Renal pelvis (tissue), 12 donors: ENCODE measurements around the gene POGLUT2. TPM values are rescaled to one million over a fixed set of nuclear protein-coding genes. Genes with fewer than 3 reads are reported as not detected.

ENCODE experiments used
- DNase-seq: peaks from one replicate; pipeline ENCODE4 v3.0.0-alpha.2; 2013
- long read RNA-seq, 16 experiments: transcript quantifications; one replicate each; lab custom pipeline, GENCODE V29; 2026
- polyA plus RNA-seq, 3 donors: library from polyadenylated mRNA; unstranded; fragments of 120-200 nt; gene quantifications; one replicate each; pipeline ENCODE4 v1.2.1, GENCODE V29; 2013; ENCODE audit not compliant: insufficient read length in 3 of 3

POGLUT2 gene
- polyA plus RNA-seq, result 10 to 100 TPM; 46.4 to 48.3 (median 47.6) TPM
- long read RNA-seq, donor 1, transcript KDELC1-201 (10 exons, 2,060 nt), result major isoform, 7 of 7 reads
- long read RNA-seq, donor 1, partial matches to known transcripts, result 0 of 7 reads
- long read RNA-seq, donor 1, other reads (novel, unspliced or antisense), result 0 of 7 reads
- long read RNA-seq, donor 2, transcript KDELC1-201 (10 exons, 2,060 nt), result major isoform, 15 of 15 reads
- long read RNA-seq, donor 2, partial matches to known transcripts, result 0 of 15 reads
- long read RNA-seq, donor 2, other reads (novel, unspliced or antisense), result 0 of 15 reads
- long read RNA-seq, donor 3, transcript KDELC1-201 (10 exons, 2,060 nt), result major isoform, 7 of 7 reads
- long read RNA-seq, donor 3, partial matches to known transcripts, result 0 of 7 reads
- long read RNA-seq, donor 3, other reads (novel, unspliced or antisense), result 0 of 7 reads
- long read RNA-seq, donor 4, transcript KDELC1-201 (10 exons, 2,060 nt), result major isoform, 9 of 9 reads
- long read RNA-seq, donor 4, partial matches to known transcripts, result 0 of 9 reads
- long read RNA-seq, donor 4, other reads (novel, unspliced or antisense), result 0 of 9 reads
- long read RNA-seq, donor 5, transcript KDELC1-201 (10 exons, 2,060 nt), result major isoform, 7 of 7 reads
- long read RNA-seq, donor 5, partial matches to known transcripts, result 0 of 7 reads
- long read RNA-seq, donor 5, other reads (novel, unspliced or antisense), result 0 of 7 reads
- long read RNA-seq, donor 6, partial matches to known transcripts, result 0 of 3 reads
- long read RNA-seq, donor 6, other reads (novel, unspliced or antisense), result 0 of 3 reads
- long read RNA-seq, donor 7, transcript KDELC1-201 (10 exons, 2,060 nt), result major isoform, 8 of 13 reads
- long read RNA-seq, donor 7, partial matches to known transcripts, result 5 of 13 reads
- long read RNA-seq, donor 7, other reads (novel, unspliced or antisense), result 0 of 13 reads
- long read RNA-seq, donor 8, partial matches to known transcripts, result 0 of 3 reads
- long read RNA-seq, donor 8, other reads (novel, unspliced or antisense), result 0 of 3 reads
- long read RNA-seq, donor 9, transcript KDELC1-201 (10 exons, 2,060 nt), result major isoform, 15 of 15 reads
- long read RNA-seq, donor 9, partial matches to known transcripts, result 0 of 15 reads
- long read RNA-seq, donor 9, other reads (novel, unspliced or antisense), result 0 of 15 reads
- long read RNA-seq, donor 10, transcript KDELC1-201 (10 exons, 2,060 nt), result major isoform, 6 of 6 reads
- long read RNA-seq, donor 10, partial matches to known transcripts, result 0 of 6 reads
- long read RNA-seq, donor 10, other reads (novel, unspliced or antisense), result 0 of 6 reads
- long read RNA-seq, donor 11, transcript KDELC1-201 (10 exons, 2,060 nt), result major isoform, 7 of 13 reads
- long read RNA-seq, donor 11, partial matches to known transcripts, result 6 of 13 reads
- long read RNA-seq, donor 11, other reads (novel, unspliced or antisense), result 0 of 13 reads
- long read RNA-seq, donor 12, transcript KDELC1-201 (10 exons, 2,060 nt), result major isoform, 16 of 21 reads
- long read RNA-seq, donor 12, partial matches to known transcripts, result 5 of 21 reads
- long read RNA-seq, donor 12, other reads (novel, unspliced or antisense), result 0 of 21 reads
- long read RNA-seq, donor 13, transcript KDELC1-201 (10 exons, 2,060 nt), result major isoform, 6 of 6 reads
- long read RNA-seq, donor 13, partial matches to known transcripts, result 0 of 6 reads
- long read RNA-seq, donor 13, other reads (novel, unspliced or antisense), result 0 of 6 reads
- long read RNA-seq, donor 14, result 0 reads
- long read RNA-seq, donor 15, result 0 reads
- long read RNA-seq, donor 16, transcript KDELC1-201 (10 exons, 2,060 nt), result major isoform, 15 of 15 reads
- long read RNA-seq, donor 16, partial matches to known transcripts, result 0 of 15 reads
- long read RNA-seq, donor 16, other reads (novel, unspliced or antisense), result 0 of 15 reads

GRCh38 chr13:102798581-102799425 is at the start of gene POGLUT2, which contains the start of gene BIVM:
Gene POGLUT2 (minus strand): TSS chr13:102798976. CDS start chr13:102798670, 306 bp downstream.
Gene BIVM (plus strand): TSS chr13:102799119. CDS start chr13:102807268, 8,149 bp downstream.
- DNase-seq, result peak; percentile 92

DNA sequence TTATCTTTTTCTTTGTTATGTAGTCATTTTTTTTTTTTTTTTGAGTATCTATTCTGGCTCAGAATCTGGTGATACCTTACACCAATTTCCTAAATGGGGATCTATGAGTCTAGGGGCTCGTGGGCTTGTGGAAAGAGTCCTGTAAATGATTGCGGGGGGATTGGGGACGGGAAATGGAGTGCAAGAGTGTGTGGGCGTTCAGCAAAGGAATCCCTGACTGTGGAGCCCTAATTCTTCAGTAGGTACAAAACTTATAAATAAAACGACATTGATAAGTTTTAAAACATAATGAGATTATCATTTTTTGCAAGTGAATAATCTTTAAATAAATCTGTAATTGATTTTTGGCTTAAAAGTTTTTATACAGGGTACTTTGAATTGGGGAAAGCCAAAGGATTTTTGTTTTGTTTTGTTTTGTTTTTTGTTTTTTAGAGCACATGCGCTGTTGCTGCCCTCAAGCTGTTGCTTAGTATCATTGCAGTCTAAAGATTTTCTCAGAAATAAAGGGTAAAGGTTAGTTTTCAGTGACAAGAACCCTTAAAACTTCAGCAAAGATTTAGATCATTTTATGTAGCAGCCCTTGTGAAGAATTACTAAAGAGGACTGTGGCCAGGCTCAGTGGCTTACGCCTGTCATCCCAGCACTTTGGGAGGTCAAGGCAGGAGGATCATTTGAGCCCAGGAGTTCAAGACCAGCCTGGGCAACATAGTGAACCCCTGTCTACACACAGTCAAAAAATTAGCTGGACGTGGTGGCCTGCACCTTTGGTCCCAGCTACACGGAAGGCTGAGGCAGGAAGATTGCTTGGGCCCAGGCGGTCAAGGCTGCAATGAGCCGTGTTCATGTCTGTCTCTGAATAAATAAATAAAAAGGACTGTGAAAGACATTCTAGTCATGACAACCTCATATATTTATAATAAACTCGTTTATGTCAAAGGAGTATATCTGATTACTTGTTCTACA is 48.8 kb upstream of the POGLUT2 start:
- peak; percentile 47 for DNase-seq

DNA sequence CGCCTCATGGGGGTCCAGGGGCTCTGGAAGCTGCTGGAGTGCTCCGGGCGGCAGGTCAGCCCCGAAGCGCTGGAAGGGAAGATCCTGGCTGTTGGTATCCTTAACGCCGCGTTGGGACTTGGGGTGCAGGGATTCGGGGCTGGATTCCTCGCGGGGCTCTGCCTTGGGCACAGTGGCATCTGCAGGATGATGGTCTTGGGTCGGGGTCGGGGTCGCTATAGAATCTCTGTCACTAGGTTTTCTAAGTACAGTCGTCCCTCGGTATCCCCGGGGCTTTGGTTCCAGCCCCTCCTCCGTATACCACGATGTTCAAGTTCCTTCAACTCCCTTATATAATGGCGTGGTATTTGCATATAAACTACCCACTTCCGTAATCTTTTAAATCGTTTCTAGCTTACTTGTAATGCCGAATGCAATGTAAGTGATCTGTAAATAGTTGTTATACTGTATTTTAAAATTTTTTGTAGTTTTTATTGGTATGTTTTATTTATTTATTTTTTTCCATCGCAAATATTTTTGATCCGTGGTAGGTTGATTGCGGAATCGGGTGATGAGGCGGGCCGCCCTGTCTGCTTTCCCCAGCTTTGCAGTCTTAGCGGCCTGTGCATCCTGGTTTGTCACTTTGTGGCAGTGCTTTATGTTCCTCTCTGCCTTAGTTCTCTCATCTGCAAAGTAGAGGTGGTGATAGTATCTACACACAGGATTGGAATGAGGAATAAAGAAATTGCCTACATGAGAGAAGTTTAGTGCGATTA is 47.7 kb upstream of the POGLUT2 start:
- DNase-seq, result peak; percentile 22

GRCh38 chr13:102845630-102846260 is 47.0 kb upstream of the POGLUT2 start, which contains the start of gene ERCC5:
Gene ERCC5 (plus strand): TSS chr13:102846032. CDS start chr13:102846267, 235 bp downstream.
- peak; percentile 95 for DNase-seq

GRCh38 chr13:102845289-102845629 is 46.5 kb upstream of the POGLUT2 start:
- no peak for DNase-seq

DNA sequence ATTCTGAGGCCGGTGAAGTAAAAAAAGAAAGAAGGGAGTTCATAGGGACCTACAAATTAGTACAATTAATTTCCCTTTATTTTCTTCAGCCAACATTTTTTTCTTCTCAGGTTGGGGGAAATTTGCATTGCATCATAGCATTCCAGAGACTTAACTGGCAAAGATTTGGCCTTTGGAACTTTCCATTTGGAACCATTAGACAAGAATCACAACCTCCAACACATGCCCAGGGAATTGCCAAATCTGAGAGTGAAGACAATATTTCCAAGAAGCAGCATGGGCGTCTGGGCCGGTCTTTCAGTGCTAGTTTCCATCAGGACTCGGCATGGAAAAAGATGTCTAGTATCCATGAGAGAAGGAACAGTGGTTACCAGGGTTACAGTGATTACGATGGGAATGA is 40.7 kb upstream of the POGLUT2 start:
- no peak for DNase-seq

DNA sequence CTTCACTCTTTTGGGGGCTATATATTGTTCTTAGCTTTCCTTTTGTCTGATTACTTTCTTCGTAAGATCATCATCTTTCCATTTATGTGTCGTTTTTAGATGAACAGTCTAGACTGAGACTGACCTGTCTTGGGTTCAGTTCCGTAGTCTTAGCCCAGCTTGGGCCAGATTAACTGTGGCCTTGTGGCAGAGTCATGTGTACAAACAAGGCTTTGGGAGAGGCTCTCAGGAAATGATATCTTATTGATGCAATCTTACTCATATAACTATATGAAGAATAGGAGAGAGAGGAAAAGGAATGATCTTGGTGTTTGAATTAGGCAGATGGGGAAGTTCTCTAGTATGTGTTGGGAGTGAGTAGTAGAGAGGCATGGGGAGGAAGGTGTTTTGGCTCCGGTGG is 40.2 kb upstream of the POGLUT2 start:
- no peak for DNase-seq

DNA sequence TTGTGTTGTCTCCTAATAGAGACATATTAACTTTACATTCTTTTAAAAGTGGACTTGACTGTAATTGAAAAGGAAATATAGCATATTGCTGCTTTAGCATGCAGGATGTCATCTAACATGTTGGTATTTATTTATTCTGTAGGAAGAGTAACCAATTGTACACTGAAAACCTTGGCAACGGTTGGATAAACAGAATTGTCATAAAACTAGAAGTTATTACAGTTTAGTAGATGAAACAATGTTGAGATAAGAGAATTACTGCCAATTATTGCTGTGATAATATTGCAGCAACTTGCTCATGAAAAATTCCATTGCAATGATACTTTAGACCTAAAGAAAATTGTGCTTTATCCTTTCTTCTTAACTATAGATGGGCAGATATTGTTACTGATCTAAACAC is 39.5 kb upstream of the POGLUT2 start:
- no peak for DNase-seq

- DNase-seq, result no peak
Measured at GRCh38 chr13:102836471-102836870, 37.7 kb upstream of the POGLUT2 start.

DNA sequence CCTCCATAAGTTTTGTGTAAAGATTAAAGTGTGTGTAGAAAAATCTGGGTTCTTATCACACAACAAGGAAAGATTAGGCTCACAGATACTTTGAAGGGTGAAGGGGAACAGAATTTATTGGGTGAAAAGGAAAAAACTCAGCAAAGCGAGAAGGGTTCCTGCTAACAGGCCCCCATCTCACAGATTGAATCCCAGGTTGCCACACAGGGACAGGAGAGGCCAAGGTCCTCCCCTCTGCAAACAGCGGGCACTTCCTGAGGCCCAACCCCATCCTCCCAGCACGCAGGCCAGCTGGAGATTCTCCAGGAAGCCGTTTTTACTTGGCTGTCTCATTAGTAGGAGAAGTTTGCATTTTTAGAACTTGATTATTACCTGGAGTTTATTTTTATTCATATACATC is 31.9 kb upstream of the POGLUT2 start:
- no peak for DNase-seq

GRCh38 chr13:102825921-102826706 is 27.3 kb upstream of the POGLUT2 start:
- no peak for DNase-seq

- DNase-seq, result no peak
Measured at GRCh38 chr13:102825400-102825799, 26.6 kb upstream of the POGLUT2 start.

DNA sequence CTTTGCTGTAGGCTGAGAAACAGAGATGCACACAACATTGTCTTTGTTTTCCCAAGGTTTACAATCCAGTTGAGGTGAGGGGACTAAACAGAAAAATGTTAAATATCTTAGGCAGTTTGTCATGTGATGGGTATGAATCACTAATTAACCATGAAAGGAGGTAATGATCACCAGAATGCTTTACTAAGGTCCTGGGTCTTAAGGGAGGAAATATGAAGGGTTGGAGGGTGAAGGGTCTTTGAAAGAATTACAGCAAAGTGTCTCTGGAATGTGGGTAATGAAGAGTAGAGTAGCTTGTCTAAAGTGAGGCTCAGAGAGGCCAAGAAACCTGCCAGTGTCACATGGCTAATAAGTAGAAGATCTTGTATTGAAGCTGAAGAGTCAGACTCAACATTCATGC is 19.1 kb upstream of the POGLUT2 start:
- peak; percentile 35 for DNase-seq

DNA sequence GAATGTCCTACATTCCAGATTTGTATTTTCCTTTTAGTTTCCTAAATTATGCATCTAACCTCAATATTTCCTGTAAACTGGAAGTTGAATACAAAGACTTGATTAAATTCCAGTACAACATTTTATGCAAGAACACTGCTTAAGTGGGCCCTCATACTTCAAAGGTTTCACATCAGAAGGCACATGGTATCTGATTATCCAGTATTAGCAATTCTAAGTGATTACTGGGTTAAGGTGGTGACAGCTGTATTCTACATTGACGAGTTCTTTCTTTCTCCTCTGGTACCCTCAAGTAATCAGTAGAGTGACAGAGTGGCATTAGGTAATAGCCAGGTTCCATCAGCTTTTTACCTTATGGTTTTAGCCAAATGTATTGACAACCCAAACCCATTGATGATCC is 18.5 kb upstream of the POGLUT2 start:
- DNase-seq, result no peak

DNA sequence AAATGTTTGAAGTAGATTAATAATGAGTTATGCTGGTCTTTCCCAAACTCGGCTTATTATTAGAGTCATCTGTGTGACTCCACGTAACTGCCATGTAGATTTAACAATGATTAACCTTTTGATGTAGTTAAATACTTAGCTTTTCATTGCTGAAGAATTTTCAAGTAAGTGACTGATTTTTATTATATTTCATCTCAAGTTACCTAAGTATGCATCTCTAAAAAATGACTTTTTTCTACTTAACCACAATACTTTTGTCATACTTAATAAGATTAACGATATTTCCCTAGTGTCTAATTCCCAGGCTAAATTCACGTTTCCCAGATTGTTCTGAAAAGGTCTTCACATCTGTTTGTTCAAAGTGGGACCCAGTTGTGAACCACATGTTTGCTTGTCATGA is 17.9 kb upstream of the POGLUT2 start:
- DNase-seq, result no peak

DNA sequence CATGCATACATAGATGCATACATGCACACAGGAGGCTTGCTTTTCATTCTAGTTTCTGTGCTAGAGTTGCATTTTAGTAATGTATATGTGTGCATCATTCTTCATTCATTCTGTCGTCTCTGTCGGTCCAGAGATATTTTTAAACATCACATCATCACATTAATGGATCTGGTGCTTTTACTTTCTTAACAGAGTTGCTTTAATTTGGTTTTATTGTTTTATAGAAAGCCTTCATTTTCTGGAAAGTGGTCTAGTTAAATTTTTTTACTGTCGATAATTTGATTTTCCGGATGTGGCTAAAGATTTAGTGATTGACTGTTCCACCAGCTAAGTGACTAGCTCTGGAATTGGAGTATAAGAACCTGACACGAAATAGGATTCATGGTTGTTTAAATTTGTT is 17.0 kb upstream of the POGLUT2 start:
- DNase-seq, result no peak
